NT2/D1 (cell line): ENCODE results near the gene DUS2.

Experiments used
- DNase-seq: peaks from one replicate; pipeline ENCODE4 v3.0.0-alpha.2; 2011; ENCODE audit warnings: low read depth, low spot score
- H3K27me3 ChIP-seq: 2 replicates; pipeline ENCODE4 v1.6.0; 2011; ENCODE audit warnings: mild to moderate bottlenecking; ENCODE audit not compliant: insufficient read length, insufficient read depth
- H3K36me3 ChIP-seq: 2 replicates; pipeline ENCODE4 v1.6.1; 2011; ENCODE audit warnings: mild to moderate bottlenecking, low read length, mixed read lengths; ENCODE audit not compliant: insufficient read depth, insufficient read length
- H3K4me1 ChIP-seq: 2 replicates; pipeline ENCODE4 v1.5.1; 2011; ENCODE audit not compliant: insufficient read depth, insufficient read length
- H3K4me3 ChIP-seq: 2 replicates; pipeline ENCODE4 v1.5.1; 2011; ENCODE audit warnings: low read depth; ENCODE audit not compliant: insufficient read length
- H3K9ac ChIP-seq: 2 replicates; pipeline ENCODE4 v1.6.0; 2011; ENCODE audit warnings: low read depth; ENCODE audit not compliant: insufficient read length
- H3K9me3 ChIP-seq: 2 replicates; pipeline ENCODE4 v1.5.1; 2011; ENCODE audit warnings: mild to moderate bottlenecking, low read length; ENCODE audit not compliant: insufficient read depth
- SUZ12 ChIP-seq: IDR thresholded peaks from 2 replicates; pipeline ENCODE4 v1.6.1; 2011; ENCODE audit not compliant: insufficient read length, insufficient read depth; ENCODE audit errors: extremely low read depth
- YY1 ChIP-seq: IDR thresholded peaks from 2 replicates; pipeline ENCODE4 v1.6.1; 2011; ENCODE audit not compliant: insufficient read length, insufficient read depth
- ZNF274 ChIP-seq: IDR thresholded peaks from 2 replicates; pipeline ENCODE4 v1.6.1; 2011; ENCODE audit warnings: mild to moderate bottlenecking, low read depth, low read length

Gene DUS2

DNA sequence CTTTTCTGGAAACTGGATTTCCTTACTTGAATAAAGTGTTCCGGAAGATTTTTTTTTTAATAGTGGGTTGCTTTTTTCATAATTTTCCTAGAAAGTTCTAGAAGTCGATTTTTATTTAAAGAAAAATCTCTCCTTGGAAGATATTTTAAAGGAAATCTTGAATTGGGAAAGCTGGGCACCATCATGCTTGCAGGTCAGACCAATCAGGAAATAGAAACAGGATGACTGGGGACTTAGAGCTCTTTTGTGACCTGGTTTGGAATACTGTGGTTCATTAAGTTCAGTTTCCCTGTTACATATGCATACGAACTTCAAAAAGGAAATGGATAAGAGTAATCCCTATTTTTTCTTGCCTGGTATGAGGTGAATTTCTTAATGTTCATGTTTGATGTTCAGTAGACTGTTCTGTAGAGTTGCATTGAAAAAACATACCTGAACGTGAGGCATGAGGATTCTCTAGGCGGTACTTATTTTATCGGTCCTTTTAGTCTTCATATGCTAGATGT lies 63.3 kb downstream of the DUS2 start:
- Histone ChIP-seq H3K4me3 (peak overlapping the region; percentile 90), H3K36me3 (no peaks in the 10 kb centered on the region), H3K4me1 (peaks cover 10% of the 10 kb centered on the region), H3K9me3 (no peaks in the 10 kb centered on the region), H3K9ac (peak overlapping the region; percentile 96), H3K27me3 (no peaks in the 10 kb centered on the region)
- TF ChIP-seq SUZ12 (no peak), YY1 (no peak), ZNF274 (no peak)
- DNase-seq: no peak

DNA sequence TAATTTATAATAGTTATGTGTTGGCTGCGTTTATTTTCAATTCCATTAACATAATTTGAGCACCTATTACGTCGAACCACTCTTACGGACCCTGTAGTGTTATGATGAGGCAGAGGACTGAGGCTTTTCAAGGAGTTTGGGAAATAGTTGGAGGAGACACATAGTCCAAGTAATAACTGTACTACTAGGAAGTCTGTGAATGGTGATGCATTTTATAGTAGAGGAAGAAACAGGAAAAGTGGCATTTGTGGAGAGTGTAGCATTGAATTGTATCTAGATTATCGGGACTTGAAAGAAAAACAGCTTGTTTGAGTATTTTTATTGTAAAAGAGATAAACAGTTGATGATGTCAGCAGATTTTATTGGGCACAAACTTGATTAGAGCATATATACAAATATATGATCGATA lies 63.8 kb downstream of the DUS2 start:
- Histone ChIP-seq H3K27me3 (no peaks in the 10 kb centered on the region), H3K9me3 (no peaks in the 10 kb centered on the region), H3K4me1 (peaks cover 10% of the 10 kb centered on the region), H3K36me3 (no peaks in the 10 kb centered on the region), H3K4me3 (peak overlapping the region; percentile 90), H3K9ac (peak overlapping the region; percentile 12)
- no peak for TF ChIP-seq ZNF274
- no peak for TF ChIP-seq SUZ12
- TF ChIP-seq YY1: no peak
- DNase-seq: no peak

DNA sequence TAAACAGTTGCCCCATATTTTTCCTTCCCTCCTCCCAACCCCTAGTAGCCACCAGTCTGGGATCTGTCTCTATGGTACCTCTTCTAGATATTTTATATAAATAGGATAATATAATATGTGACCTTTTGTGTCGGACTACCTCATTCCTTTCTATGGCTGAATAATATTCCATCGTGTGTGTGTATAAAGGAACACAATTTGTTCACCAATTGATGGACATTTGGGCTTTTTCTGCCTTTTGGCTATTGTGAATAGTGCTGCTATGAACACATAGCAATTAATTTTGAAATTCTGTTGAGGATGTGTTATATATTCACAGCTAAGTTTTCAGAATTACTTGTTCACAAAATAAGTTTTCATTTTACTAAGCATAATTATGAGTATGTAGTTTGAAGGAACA lies 64.6 kb downstream of the DUS2 start:
- no peak for DNase-seq
- TF ChIP-seq YY1: no peak
- no peak for TF ChIP-seq SUZ12
- TF ChIP-seq ZNF274: no peak
- H3K4me3 ChIP-seq: no peak overlapping the region

DNA sequence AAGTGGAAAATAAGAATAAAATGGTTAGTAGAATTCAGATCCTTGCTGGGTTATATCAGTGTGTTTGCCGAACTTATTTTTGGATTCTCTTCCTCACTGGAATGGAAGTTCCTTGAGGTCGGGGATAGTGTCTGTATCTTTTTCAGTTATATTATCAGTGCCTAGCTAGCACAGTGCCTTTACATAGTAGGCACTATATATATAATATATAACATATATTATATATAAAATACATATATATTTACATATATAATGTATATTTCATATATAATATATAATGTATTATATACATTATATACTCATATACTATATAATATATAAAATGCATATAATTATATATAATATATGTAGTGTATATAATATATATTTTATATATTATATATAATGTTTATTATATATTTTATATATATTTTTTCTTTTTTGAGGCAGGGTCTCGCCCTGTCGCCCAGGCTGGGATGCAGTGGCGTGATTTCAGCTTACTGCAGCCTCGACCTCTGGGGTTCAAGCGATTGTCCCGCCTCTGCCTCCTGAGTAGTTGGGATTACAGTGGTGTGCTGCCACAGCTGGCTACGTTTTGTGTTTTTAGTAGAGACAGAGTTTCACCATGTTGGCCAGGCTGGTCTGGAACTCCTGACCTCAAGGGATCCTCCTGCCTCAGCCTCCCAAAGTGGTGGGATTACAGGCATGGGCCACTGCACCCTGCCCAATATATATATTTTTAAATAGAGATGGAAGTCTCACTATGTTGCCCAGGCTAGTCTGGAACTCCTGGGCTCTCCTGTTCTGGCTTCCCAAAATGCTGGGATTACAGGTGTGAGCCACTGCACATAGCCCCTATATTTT lies 65.3 kb downstream of the DUS2 start:
- no peaks in the 10 kb centered on the region for H3K27me3 ChIP-seq
- H3K4me3 ChIP-seq: no peak overlapping the region
- H3K9ac ChIP-seq: no peak overlapping the region
- no peaks in the 10 kb centered on the region for H3K9me3 ChIP-seq
- H3K4me1 ChIP-seq: peaks cover 3% of the 10 kb centered on the region
- TF ChIP-seq YY1 (no peak), SUZ12 (no peak), ZNF274 (no peak)
- no peaks in the 10 kb centered on the region for H3K36me3 ChIP-seq
- DNase-seq: no peak

More for the DNA sequence above, 64.6 kb downstream of the DUS2 start:
- Histone ChIP-seq H3K27me3 (no peaks in the 10 kb centered on the region), H3K36me3 (no peaks in the 10 kb centered on the region), H3K9ac (no peak overlapping the region), H3K9me3 (no peaks in the 10 kb centered on the region), H3K4me1 (peaks cover 10% of the 10 kb centered on the region)

DNA sequence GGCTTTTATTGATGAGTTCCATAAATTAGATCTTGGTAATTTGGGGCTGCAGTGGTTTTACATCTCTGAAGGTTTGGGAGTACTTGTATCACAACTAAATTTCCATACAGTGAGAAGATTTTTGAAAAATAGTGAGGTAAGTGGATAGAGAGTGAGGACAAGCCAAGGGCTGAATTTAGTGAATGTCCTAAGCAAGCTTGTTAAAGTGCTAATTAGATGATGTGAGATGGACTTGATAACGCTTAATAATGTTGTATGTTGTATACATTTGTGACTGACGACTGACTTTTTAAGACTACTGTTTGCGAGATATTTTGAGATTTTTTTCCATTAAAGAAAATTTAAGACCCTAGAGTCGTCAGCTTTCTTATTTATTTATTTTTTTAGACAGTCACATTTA lies 66.0 kb downstream of the DUS2 start:
- no peaks in the 10 kb centered on the region for H3K9me3 ChIP-seq

DNA sequence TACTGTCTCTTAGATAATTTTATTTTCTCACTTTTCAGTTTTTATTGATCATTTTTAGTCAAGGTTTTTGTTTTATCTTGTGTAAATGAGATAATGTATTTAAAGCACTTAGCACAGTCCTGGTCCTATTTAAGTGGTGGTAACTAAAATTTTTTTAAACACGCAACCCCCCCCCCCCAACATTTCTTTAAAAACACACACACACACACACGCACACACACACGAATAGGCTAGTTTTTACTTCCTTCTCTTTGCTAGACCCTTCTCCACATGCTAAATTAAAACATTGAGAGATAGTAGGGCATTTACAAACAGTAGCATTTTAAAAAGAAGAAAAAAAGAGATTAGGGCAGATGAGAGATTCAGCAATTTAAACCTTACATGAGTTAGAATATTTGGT lies 67.0 kb downstream of the DUS2 start:
- TF ChIP-seq SUZ12: no peak
- TF ChIP-seq YY1: no peak
- TF ChIP-seq ZNF274: no peak
- Histone ChIP-seq H3K4me3 (no peak overlapping the region), H3K36me3 (no peaks in the 10 kb centered on the region), H3K27me3 (no peaks in the 10 kb centered on the region), H3K9me3 (no peaks in the 10 kb centered on the region), H3K9ac (no peak overlapping the region), H3K4me1 (no peaks in the 10 kb centered on the region)
- DNase-seq: no peak

More for the DNA sequence above, 66.0 kb downstream of the DUS2 start:
- Histone ChIP-seq H3K4me3 (no peak overlapping the region), H3K27me3 (no peaks in the 10 kb centered on the region), H3K36me3 (no peaks in the 10 kb centered on the region), H3K9ac (no peak overlapping the region), H3K4me1 (no peaks in the 10 kb centered on the region)
- DNase-seq: no peak
- no peak for TF ChIP-seq YY1
- no peak for TF ChIP-seq ZNF274
- TF ChIP-seq SUZ12: no peak

DNA sequence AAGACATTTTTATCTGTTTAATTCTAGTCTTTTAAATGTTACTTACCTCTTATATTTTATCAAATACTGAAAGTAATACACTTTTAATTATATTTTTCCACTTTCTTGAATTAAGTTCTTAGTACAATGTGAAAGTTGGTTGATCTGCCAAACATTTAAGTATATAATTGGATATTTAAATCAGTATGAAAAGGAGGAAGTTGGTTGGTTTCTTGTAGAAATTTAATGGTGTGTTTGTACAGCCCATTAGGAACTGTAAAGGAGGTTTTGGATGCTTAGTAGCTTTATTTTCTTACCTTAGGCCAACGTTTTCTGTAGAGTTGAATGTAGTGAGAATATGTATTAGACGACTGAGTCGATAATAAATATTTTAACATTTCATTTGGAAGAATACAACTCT lies 67.4 kb downstream of the DUS2 start:
- DNase-seq: no peak
- H3K4me3 ChIP-seq: no peak overlapping the region

More for the DNA sequence above, 67.4 kb downstream of the DUS2 start:
- Histone ChIP-seq H3K9me3 (no peaks in the 10 kb centered on the region), H3K9ac (no peak overlapping the region), H3K4me1 (no peaks in the 10 kb centered on the region), H3K36me3 (no peaks in the 10 kb centered on the region), H3K27me3 (no peaks in the 10 kb centered on the region)
- TF ChIP-seq ZNF274: no peak
- TF ChIP-seq SUZ12: no peak
